Liver (tissue), 9 donors: ENCODE measurements around the gene LIMS2. TPM values are rescaled to one million over a fixed set of nuclear protein-coding genes. Genes with fewer than 3 reads are reported as not detected.

Experiments used
- DNase-seq: peaks from one replicate; pipeline ENCODE4 v3.0.0-alpha.2; 2017; ENCODE audit warnings: low spot score
- H3K27ac ChIP-seq, 2 donors: one replicate each; pipeline ENCODE4 v1.7.0; 2013; ENCODE audit warnings: inconsistent platforms in 2 of 2, low read length in 2 of 2, control low read depth in 1 of 2, low read depth in 1 of 2, mild to moderate bottlenecking in 1 of 2
- H3K27me3 ChIP-seq, 4 donors: one replicate each; pipeline versions ENCODE4 v1.6.1 to v1.7.0; 2013; ENCODE audit warnings: low read length in 3 of 4, inconsistent platforms in 1 of 4, mild to moderate bottlenecking in 1 of 4, moderate library complexity in 1 of 4; ENCODE audit not compliant: control insufficient read depth in 4 of 4, insufficient read depth in 4 of 4
- H3K36me3 ChIP-seq, 4 donors: one replicate each; pipeline versions ENCODE4 v1.6.1 to v1.7.0; 2013; ENCODE audit warnings: low read length in 3 of 4, mild to moderate bottlenecking in 3 of 4, low read depth in 1 of 4, moderate library complexity in 1 of 4; ENCODE audit not compliant: control insufficient read depth in 4 of 4, insufficient read depth in 3 of 4
- H3K4me1 ChIP-seq, 4 donors: one replicate each; pipeline versions ENCODE4 v1.6.1 to v1.7.0; 2013; ENCODE audit warnings: low read length in 3 of 4, mild to moderate bottlenecking in 3 of 4, moderate library complexity in 1 of 4; ENCODE audit not compliant: control insufficient read depth in 4 of 4, insufficient read depth in 4 of 4
- H3K4me3 ChIP-seq, 3 donors: one replicate each; pipeline versions ENCODE4 v1.6.1 to v1.7.0; 2013; ENCODE audit warnings: low read length in 3 of 3, control low read depth in 1 of 3, low read depth in 1 of 3, mild to moderate bottlenecking in 1 of 3
- H3K9ac ChIP-seq, 2 donors: one replicate each; pipeline ENCODE4 v1.7.0; 2013; ENCODE audit warnings: low read length in 2 of 2, mild to moderate bottlenecking in 2 of 2, moderate library complexity in 2 of 2, control low read depth in 1 of 2, low read depth in 1 of 2
- H3K9me3 ChIP-seq, 4 donors: one replicate each; pipeline versions ENCODE4 v1.6.1 to v1.7.0; 2013; ENCODE audit warnings: low read length in 3 of 4; ENCODE audit not compliant: control insufficient read depth in 4 of 4
- ATF3 ChIP-seq: IDR thresholded peaks from 2 replicates; pipeline ENCODE4 v1.6.1; 2016; ENCODE audit warnings: antibody characterized with exemption
- CTCF ChIP-seq: fragments of 150-350 bp; IDR thresholded peaks from 2 replicates; pipeline ENCODE4 v1.5.1; 2017; ENCODE audit warnings: improper control_type of control experiment, low read depth, low read length; ENCODE audit not compliant: missing input control
- EGR1 ChIP-seq, 2 donors: IDR thresholded peaks; 2 replicates each; pipeline ENCODE4 v1.6.1; 2016 to 2018; ENCODE audit warnings: antibody characterized with exemption in 2 of 2, low read depth in 2 of 2
- FOXA1 ChIP-seq: IDR thresholded peaks from 2 replicates; pipeline ENCODE4 v1.6.1; 2016; ENCODE audit warnings: antibody characterized with exemption
- FOXA2 ChIP-seq: IDR thresholded peaks from 2 replicates; pipeline ENCODE4 v1.6.1; 2016; ENCODE audit warnings: antibody characterized with exemption
- GABPA ChIP-seq, 2 donors: IDR thresholded peaks in 1 of 2; conservative IDR thresholded peaks in 1 of 2; 2 replicates each; pipeline ENCODE4 v1.6.1; 2016; ENCODE audit warnings: antibody characterized with exemption in 2 of 2, mild to moderate bottlenecking in 1 of 2, moderate library complexity in 1 of 2
- HNF4A ChIP-seq, 2 donors: conservative IDR thresholded peaks; 2 replicates each; pipeline ENCODE4 v1.6.1; 2016; ENCODE audit warnings: antibody characterized with exemption in 2 of 2, mild to moderate bottlenecking in 2 of 2
- HNF4G ChIP-seq: IDR thresholded peaks from 2 replicates; pipeline ENCODE4 v1.6.1; 2016; ENCODE audit warnings: antibody characterized with exemption
- JUND ChIP-seq, 2 donors: IDR thresholded peaks; 2 replicates each; pipeline ENCODE4 v1.6.1; 2016; ENCODE audit warnings: antibody characterized with exemption in 2 of 2
- MAX ChIP-seq: IDR thresholded peaks from 2 replicates; pipeline ENCODE4 v1.6.1; 2016; ENCODE audit warnings: antibody characterized with exemption
- NR2F2 ChIP-seq: IDR thresholded peaks from 2 replicates; pipeline ENCODE4 v1.6.1; 2016; ENCODE audit warnings: antibody characterized with exemption
- RAD21 ChIP-seq, 2 donors: IDR thresholded peaks; 2 replicates each; pipeline ENCODE4 v1.6.1; 2016; ENCODE audit warnings: antibody characterized with exemption in 2 of 2, mild to moderate bottlenecking in 2 of 2
- REST ChIP-seq: IDR thresholded peaks from 2 replicates; pipeline ENCODE4 v1.6.1; 2016; ENCODE audit warnings: antibody characterized with exemption, mild to moderate bottlenecking
- RXRA ChIP-seq, 2 donors: IDR thresholded peaks; 2 replicates each; pipeline ENCODE4 v1.6.1; 2017 to 2018; ENCODE audit warnings: antibody characterized with exemption in 2 of 2, mild to moderate bottlenecking in 1 of 2
- SP1 ChIP-seq: IDR thresholded peaks from 2 replicates; pipeline ENCODE4 v1.6.1; 2018; ENCODE audit warnings: antibody characterized with exemption, mild to moderate bottlenecking
- TAF1 ChIP-seq: conservative IDR thresholded peaks from 2 replicates; pipeline ENCODE4 v1.6.1; 2016; ENCODE audit warnings: antibody characterized with exemption, mild to moderate bottlenecking
- YY1 ChIP-seq: IDR thresholded peaks from 2 replicates; pipeline ENCODE4 v1.6.1; 2016; ENCODE audit warnings: antibody characterized with exemption, mild to moderate bottlenecking
- ZBTB33 ChIP-seq: IDR thresholded peaks from 2 replicates; pipeline ENCODE4 v1.6.1; 2016; ENCODE audit warnings: antibody characterized with exemption
- WGBS: extraction: QIAGEN DNeasy Blood & Tissue Kit; methylation state at CpG from one replicate; pipeline ENCODE4 v1.1.7; 2013; 5-methylcytosine and 5-hydroxymethylcytosine counted together
- polyA plus RNA-seq, 2 donors: library from polyadenylated mRNA; stranded (reverse) in 1 of 2; unstranded in 1 of 2; fragments of 200-250 nt in 1 of 2; fragments of >200 nt in 1 of 2; fragmentation: Nextera tagmentation in 1 of 2; extraction: Ambion mirVana in 1 of 2; gene quantifications; one replicate each; pipeline versions ENCODE4 v1.2.1 to v1.2.3, GENCODE V29; 2013 to 2015
- total RNA-seq, 2 donors: library from RNA; depleted of rRNA; stranded (reverse); fragments of >200 nt; gene quantifications; one replicate each; pipeline ENCODE4 v1.2.3, GENCODE V29; 2014
- donor health status: healthy.
- donor health status: healthy.
- donor health status: healthy.
- donor health status: healthy.
- donor health status: healthy.

LIMS2 gene
- total and polyA plus RNA-seq, 4 donors: 1.4 to 17.9 (median 16.1) TPM

- no peaks in the 10 kb centered on the region for H3K36me3 ChIP-seq
- 90% methylated on average over 27 of the region's 27 CpGs for WGBS
- no peak overlapping the region for H3K27ac ChIP-seq
- no peak for TF ChIP-seq SP1
- no peak for TF ChIP-seq CTCF
- no peak for TF ChIP-seq YY1
- no peak for TF ChIP-seq JUND (IDR thresholded peaks at IDR 0.05)
- TF ChIP-seq ATF3: no peak
- no peak for TF ChIP-seq RXRA (IDR thresholded peaks at IDR 0.05)
- no peak for TF ChIP-seq GABPA (IDR thresholded peaks at IDR 0.05 in 1 of 2, conservative IDR thresholded peaks at IDR 0.05 in 1 of 2)
- no peak for TF ChIP-seq REST
- TF ChIP-seq FOXA2: no peak
- TF ChIP-seq NR2F2: no peak
- no peak for TF ChIP-seq TAF1
- no peak for TF ChIP-seq HNF4A (conservative IDR thresholded peaks at IDR 0.05)
- TF ChIP-seq RAD21 (IDR thresholded peaks at IDR 0.05): no peak
- TF ChIP-seq EGR1 (IDR thresholded peaks at IDR 0.05; ENCODE audit: low read depth in 2 of 2): no peak
- TF ChIP-seq MAX: no peak
- no peak for TF ChIP-seq ZBTB33
- no peak for TF ChIP-seq FOXA1
- no peak for TF ChIP-seq HNF4G
- H3K4me1 ChIP-seq: no peaks in the 10 kb centered on the region
- H3K4me3 ChIP-seq: no peak overlapping the region
- no peaks in the 10 kb centered on the region for H3K27me3 ChIP-seq
- H3K9ac ChIP-seq: no peak overlapping the region
- no peaks in the 10 kb centered on the region for H3K9me3 ChIP-seq
- no peak for DNase-seq
Observed at GRCh38 chr2:127593228-127594115, 81.9 kb downstream of the LIMS2 start.
